PC-3 (cell line): ENCODE results near the gene NDUFS5. TPM values are rescaled to one million over a fixed set of nuclear protein-coding genes. Genes with fewer than 3 reads are reported as not detected.
"Not testable (repeated sequence)": the region's sequence is repeated elsewhere in the genome, so short reads cannot be mapped to it uniquely, and the experiment has no call there.

ENCODE experiments used
- ATAC-seq: fragments of 200-7000 bp; cut with Tn5 transposase; 2 replicates; pipeline ENCODE4 v1.9.1; 2020; ENCODE audit warnings: mild to moderate bottlenecking, moderate library complexity
- BruUV-seq: library from RNA; stranded (reverse); fragments of 400-500 nt; replicated peaks from 2 replicates; lab custom pipeline; 2021; lab: Mats Ljungman, UMichigan
- CTCF ChIA-PET: fragments of 300-600 bp; sonication (Branson Sonifier 250); formaldehyde crosslinking; loops from one replicate; lab custom pipeline; 2022; ENCODE audit warnings: antibody characterized with exemption; lab: Charles Lee
- POLR2A ChIA-PET: fragments of 300-600 bp; sonication (Branson Sonifier 250); formaldehyde crosslinking; loops from one replicate; lab custom pipeline; 2022; ENCODE audit warnings: antibody characterized with exemption; ENCODE audit not compliant: unreplicated experiment; lab: Charles Lee
- DNase-seq: peaks from one replicate; pipeline ENCODE4 v3.0.0-alpha.2; 2015
- H2AFZ ChIP-seq: fragments of 300-600 bp; sonication (generic); 2 replicates; pipeline ENCODE4 v1.6.0; 2016; ENCODE audit warnings: antibody characterized with exemption, low read length
- H3F3A ChIP-seq: fragments of 300-600 bp; sonication (generic); one replicate; pipeline ENCODE4 v1.6.0; 2017; ENCODE audit warnings: antibody characterized with exemption, low read length, control low read depth, mild to moderate bottlenecking; ENCODE audit not compliant: unreplicated experiment
- H3K27ac ChIP-seq: fragments of 300-600 bp; sonication (generic); 2 replicates; pipeline ENCODE4 v1.5.1; 2016; ENCODE audit warnings: mild to moderate bottlenecking, low read length
- H3K27me3 ChIP-seq: fragments of 300-600 bp; sonication (generic); 2 replicates; pipeline ENCODE4 v1.6.1; 2016; ENCODE audit warnings: low read length, mixed read lengths
- H3K36me3 ChIP-seq: fragments of 300-600 bp; sonication (generic); 2 replicates; pipeline ENCODE4 v1.6.1; 2016; ENCODE audit warnings: low read depth, mixed run types, low read length, mixed read lengths
- H3K4me1 ChIP-seq: fragments of 300-600 bp; sonication (generic); 2 replicates; pipeline ENCODE4 v1.5.1; 2016; ENCODE audit warnings: low read length; ENCODE audit not compliant: insufficient read depth
- H3K4me2 ChIP-seq: fragments of 300-600 bp; sonication (generic); 2 replicates; pipeline ENCODE4 v1.6.0; 2016; ENCODE audit warnings: low read length
- H3K4me3 ChIP-seq: fragments of 300-600 bp; sonication (generic); 2 replicates; pipeline ENCODE4 v1.5.1; 2016; ENCODE audit warnings: mild to moderate bottlenecking, low read length, mixed read lengths
- H3K79me2 ChIP-seq: fragments of 300-600 bp; sonication (generic); 2 replicates; pipeline ENCODE4 v1.6.1; 2017; ENCODE audit warnings: low read length, mixed read lengths
- H3K9ac ChIP-seq: fragments of 300-600 bp; sonication (generic); 2 replicates; pipeline ENCODE4 v1.6.0; 2016; ENCODE audit warnings: mild to moderate bottlenecking, low read length
- H3K9me2 ChIP-seq: fragments of 300-600 bp; sonication (generic); replicated peaks from 2 replicates; pipeline ENCODE4 v1.6.1; 2016; ENCODE audit warnings: mixed run types, low read length, mixed read lengths
- H3K9me3 ChIP-seq: fragments of 300-600 bp; sonication (generic); 2 replicates; pipeline ENCODE4 v1.6.1; 2016; ENCODE audit warnings: low read length, mixed read lengths
- H4K20me1 ChIP-seq: fragments of 300-600 bp; sonication (generic); 2 replicates; pipeline ENCODE4 v1.6.1; 2016; ENCODE audit warnings: low read length, mixed read lengths
- CTCF ChIP-seq: fragments of 300-600 bp; sonication (generic); conservative IDR thresholded peaks from 2 replicates; pipeline ENCODE4 v1.5.1; 2017; ENCODE audit warnings: antibody characterized with exemption, low read depth, mild to moderate bottlenecking, low read length
- EZH2 ChIP-seq: fragments of 300-600 bp; sonication (generic); IDR thresholded peaks from one replicate; pipeline ENCODE4 v1.6.1; 2017; ENCODE audit warnings: antibody characterized with exemption, mild to moderate bottlenecking, low read length; ENCODE audit not compliant: unreplicated experiment
- EZH2phosphoT487 ChIP-seq: fragments of 300-600 bp; sonication (generic); IDR thresholded peaks from 2 replicates; pipeline ENCODE4 v1.6.1; 2018; ENCODE audit warnings: mild to moderate bottlenecking, antibody characterized with exemption, low read length, borderline replicate concordance
- intact Hi-C: fragments of 100-400 bp; cut with micrococcal nuclease; formaldehyde crosslinking; loops from 2 replicates; pipeline ENCODE4 v1.9.0; 2023
- total RNA-seq: library from RNA; depleted of rRNA; stranded (reverse); fragments of >200 nt; gene quantifications from 2 replicates; pipeline ENCODE4 v1.2.3, GENCODE V29; 2014

Gene NDUFS5
- total RNA-seq, 1 experiment from 2014 or later: 864 TPM

- not testable (repeated sequence) for H3K4me3 ChIP-seq, BruUV-seq, H2AFZ ChIP-seq
These were observed 45.4 kb downstream of the NDUFS5 start for GRCh38 chr1:39071557-39071956.

GRCh38 chr1:39076127-39076798 is 50.1 kb downstream of the NDUFS5 start:
- Histone ChIP-seq H3K4me2 (no peak overlapping the region), H3K9me2 (no peaks in the 10 kb centered on the region), H3K27ac (no peak overlapping the region), H3F3A (no peaks in the 10 kb centered on the region), H4K20me1 (no peaks in the 10 kb centered on the region), H3K27me3 (no peaks in the 10 kb centered on the region), H3K4me3 (no peak overlapping the region), H3K79me2 (no peaks in the 10 kb centered on the region), H3K4me1 (peaks cover 5% of the 10 kb centered on the region; the same call in 1 of the 2 replicates), H2AFZ (0 out of 2 replicates have a peak overlapping the region, but pooled peaks have one; percentile 5), H3K9me3 (no peaks in the 10 kb centered on the region), H3K36me3 (no peaks in the 10 kb centered on the region), H3K9ac (no peak overlapping the region)
- ChIA-PET POLR2A (no interaction called here), CTCF (no interaction called here)
- intact Hi-C loops: no loop called here
- TF ChIP-seq EZH2phosphoT487: no peak
- no peak for TF ChIP-seq CTCF
- no peak for TF ChIP-seq EZH2
- ATAC-seq (peak; percentile 57; the same call in 1 of the 2 replicates), DNase-seq (peak; percentile 41)
- BruUV-seq: no TSS peak

More at GRCh38 chr1:39071557-39071956, 45.4 kb downstream of the NDUFS5 start:
- H3K27me3 ChIP-seq, POLR2A ChIA-PET, H3K9ac ChIP-seq, H3K36me3 ChIP-seq, H3K9me2 ChIP-seq, H3K79me2 ChIP-seq, H3K27ac ChIP-seq, H3K4me2 ChIP-seq, DNase-seq, H3F3A ChIP-seq, intact Hi-C loops, H4K20me1 ChIP-seq, H3K9me3 ChIP-seq, H3K4me1 ChIP-seq, CTCF ChIA-PET, ATAC-seq: not testable (repeated sequence)

- Histone ChIP-seq H3F3A (no peaks in the 10 kb centered on the region), H3K27me3 (no peaks in the 10 kb centered on the region), H3K9me3 (no peaks in the 10 kb centered on the region), H3K4me1 (peaks cover 5% of the 10 kb centered on the region; the same call in 1 of the 2 replicates), H3K4me2 (no peak overlapping the region), H2AFZ (no peak overlapping the region), H3K4me3 (no peak overlapping the region), H3K27ac (no peak overlapping the region), H3K79me2 (no peaks in the 10 kb centered on the region), H4K20me1 (no peaks in the 10 kb centered on the region), H3K36me3 (no peaks in the 10 kb centered on the region), H3K9ac (no peak overlapping the region), H3K9me2 (no peaks in the 10 kb centered on the region)
- intact Hi-C loops: no loop called here
- ATAC-seq (no peak), DNase-seq (no peak)
- CTCF ChIA-PET: no interaction called here
- no TSS peak for BruUV-seq
- POLR2A ChIA-PET: no interaction called here
- TF ChIP-seq CTCF (no peak), EZH2phosphoT487 (no peak), EZH2 (no peak)
These were observed 50.6 kb downstream of the NDUFS5 start for GRCh38 chr1:39076799-39077148.
